ENCODE data around the gene PLD3.

Gene PLD3

DNA sequence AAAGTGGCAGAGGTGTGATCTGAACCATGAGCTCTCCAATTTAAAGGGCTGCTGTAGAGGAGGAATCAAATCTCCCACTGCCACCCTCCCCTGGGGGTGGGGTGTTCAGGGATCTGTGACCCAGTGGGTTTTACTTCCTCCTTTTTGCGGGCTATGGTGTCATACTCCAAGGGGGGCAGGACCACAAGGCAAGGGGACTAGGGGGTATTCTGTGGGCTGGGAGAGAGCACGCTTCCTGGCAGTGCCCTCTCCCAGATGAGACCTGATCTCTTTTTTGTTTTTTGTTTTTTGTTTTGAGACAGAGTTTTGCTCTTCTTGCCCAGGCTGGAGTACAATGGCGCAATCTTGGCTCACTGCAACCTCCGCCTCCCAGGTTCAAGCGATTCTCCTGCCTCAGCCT, 10.3 kb downstream of the PLD3 start:
- TF ChIP-seq EP300 (IDR thresholded peaks at IDR 0.05; ENCODE audit: borderline replicate concordance) (no peak), YY1 (IDR thresholded peaks at IDR 0.05; ENCODE audit: low read depth) (no peak), FOXM1 (IDR thresholded peaks at IDR 0.05; ENCODE audit: borderline replicate concordance, low read depth) (no peak), RAD21 (IDR thresholded peaks at IDR 0.05; ENCODE audit: low read depth) (no peak), ZBTB7A (IDR thresholded peaks at IDR 0.05; ENCODE audit: low read depth) (no peak), NFIC (IDR thresholded peaks at IDR 0.05) (no peak), TAF1 (IDR thresholded peaks at IDR 0.05; ENCODE audit: low read depth) (no peak), EGR1 (IDR thresholded peaks at IDR 0.05) (no peak), CREB1 (IDR thresholded peaks at IDR 0.05; ENCODE audit: low read depth) (no peak), TCF12 (IDR thresholded peaks at IDR 0.05; ENCODE audit: low read depth) (no peak), TEAD4 (IDR thresholded peaks at IDR 0.05) (no peak), CEBPB (IDR thresholded peaks at IDR 0.05) (no peak)
- TF ChIP-seq, protein P1, sequence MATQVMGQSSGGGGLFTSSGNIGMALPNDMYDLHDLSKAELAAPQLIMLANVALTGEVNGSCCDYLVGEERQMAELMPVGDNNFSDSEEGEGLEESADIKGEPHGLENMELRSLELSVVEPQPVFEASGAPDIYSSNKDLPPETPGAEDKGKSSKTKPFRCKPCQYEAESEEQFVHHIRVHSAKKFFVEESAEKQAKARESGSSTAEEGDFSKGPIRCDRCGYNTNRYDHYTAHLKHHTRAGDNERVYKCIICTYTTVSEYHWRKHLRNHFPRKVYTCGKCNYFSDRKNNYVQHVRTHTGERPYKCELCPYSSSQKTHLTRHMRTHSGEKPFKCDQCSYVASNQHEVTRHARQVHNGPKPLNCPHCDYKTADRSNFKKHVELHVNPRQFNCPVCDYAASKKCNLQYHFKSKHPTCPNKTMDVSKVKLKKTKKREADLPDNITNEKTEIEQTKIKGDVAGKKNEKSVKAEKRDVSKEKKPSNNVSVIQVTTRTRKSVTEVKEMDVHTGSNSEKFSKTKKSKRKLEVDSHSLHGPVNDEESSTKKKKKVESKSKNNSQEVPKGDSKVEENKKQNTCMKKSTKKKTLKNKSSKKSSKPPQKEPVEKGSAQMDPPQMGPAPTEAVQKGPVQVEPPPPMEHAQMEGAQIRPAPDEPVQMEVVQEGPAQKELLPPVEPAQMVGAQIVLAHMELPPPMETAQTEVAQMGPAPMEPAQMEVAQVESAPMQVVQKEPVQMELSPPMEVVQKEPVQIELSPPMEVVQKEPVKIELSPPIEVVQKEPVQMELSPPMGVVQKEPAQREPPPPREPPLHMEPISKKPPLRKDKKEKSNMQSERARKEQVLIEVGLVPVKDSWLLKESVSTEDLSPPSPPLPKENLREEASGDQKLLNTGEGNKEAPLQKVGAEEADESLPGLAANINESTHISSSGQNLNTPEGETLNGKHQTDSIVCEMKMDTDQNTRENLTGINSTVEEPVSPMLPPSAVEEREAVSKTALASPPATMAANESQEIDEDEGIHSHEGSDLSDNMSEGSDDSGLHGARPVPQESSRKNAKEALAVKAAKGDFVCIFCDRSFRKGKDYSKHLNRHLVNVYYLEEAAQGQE (IDR thresholded peaks at IDR 0.05; ENCODE audit: low read depth) = no peak
- TF ChIP-seq, protein P2, sequence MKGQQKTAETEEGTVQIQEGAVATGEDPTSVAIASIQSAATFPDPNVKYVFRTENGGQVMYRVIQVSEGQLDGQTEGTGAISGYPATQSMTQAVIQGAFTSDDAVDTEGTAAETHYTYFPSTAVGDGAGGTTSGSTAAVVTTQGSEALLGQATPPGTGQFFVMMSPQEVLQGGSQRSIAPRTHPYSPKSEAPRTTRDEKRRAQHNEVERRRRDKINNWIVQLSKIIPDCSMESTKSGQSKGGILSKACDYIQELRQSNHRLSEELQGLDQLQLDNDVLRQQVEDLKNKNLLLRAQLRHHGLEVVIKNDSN (IDR thresholded peaks at IDR 0.05) = no peak
- TF ChIP-seq, protein P3, sequence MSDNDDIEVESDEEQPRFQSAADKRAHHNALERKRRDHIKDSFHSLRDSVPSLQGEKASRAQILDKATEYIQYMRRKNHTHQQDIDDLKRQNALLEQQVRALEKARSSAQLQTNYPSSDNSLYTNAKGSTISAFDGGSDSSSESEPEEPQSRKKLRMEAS (IDR thresholded peaks at IDR 0.05) = no peak

DNA sequence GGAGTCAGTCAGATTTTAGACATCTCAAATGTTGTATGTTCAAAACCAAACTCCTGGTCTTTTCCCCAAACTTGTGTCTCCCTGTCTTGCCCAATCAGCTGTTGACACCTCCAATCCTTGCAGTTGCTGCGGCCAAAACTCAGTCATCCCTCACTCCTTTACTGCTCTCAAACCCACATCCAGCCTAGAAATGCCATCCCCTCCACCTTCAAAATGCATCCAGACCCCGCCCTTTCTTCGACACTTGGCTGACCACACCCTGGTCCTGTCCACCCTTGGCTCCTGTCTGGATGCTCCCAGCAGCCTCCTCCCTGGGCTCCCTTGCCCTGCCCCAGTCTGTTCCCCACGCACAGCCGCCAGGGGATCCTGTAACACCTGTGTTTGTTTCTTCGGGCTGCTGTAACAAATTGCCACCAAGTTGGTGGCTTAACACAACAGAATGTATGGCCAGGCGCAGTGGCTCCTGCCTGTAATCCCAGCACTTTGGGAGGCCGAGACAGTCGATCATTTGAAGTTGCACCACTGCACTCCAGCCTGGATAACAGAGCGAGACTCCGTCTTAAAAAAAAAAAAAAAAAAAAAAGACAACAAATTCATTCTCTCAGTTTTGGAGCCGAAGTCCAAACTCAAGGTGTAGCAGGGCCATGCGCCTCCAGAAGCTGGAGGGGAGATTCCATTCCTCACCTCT, 11.7 kb downstream of the PLD3 start:
- no peak for TF ChIP-seq NFIC (IDR thresholded peaks at IDR 0.05)

DNA sequence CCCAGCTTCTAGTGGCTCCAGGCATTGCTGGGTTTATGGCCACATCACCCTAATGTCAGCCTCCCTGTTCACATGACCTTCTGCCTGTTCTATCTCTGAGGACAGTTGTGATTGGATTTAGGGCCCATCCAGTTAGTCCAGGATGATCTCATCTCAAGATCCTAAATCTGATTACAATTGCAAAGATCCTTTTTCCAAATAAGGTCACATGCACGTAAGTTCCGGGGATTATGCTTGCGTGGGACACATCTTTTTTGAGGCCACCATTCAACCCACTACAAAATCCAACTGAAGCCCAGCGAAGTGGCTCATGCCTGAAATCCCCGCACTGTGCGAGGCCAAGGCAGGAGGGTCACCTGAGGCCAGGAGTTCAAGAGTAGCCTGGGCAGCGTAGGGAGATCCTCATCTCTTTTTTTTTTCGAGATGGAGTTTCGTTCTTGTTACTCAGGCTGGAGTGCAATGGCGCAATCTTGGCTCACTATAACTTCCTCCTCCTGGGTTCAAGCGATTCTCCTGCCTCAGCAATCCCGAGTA, 12.3 kb downstream of the PLD3 start:
- TF ChIP-seq TEAD4 (IDR thresholded peaks at IDR 0.05) (no peak), FOXM1 (IDR thresholded peaks at IDR 0.05; ENCODE audit: borderline replicate concordance, low read depth) (no peak), YY1 (IDR thresholded peaks at IDR 0.05; ENCODE audit: low read depth) (no peak), NFIC (IDR thresholded peaks at IDR 0.05) (no peak), RAD21 (IDR thresholded peaks at IDR 0.05; ENCODE audit: low read depth) (no peak), CEBPB (IDR thresholded peaks at IDR 0.05) (no peak), CREB1 (IDR thresholded peaks at IDR 0.05; ENCODE audit: low read depth) (no peak), ZBTB7A (IDR thresholded peaks at IDR 0.05; ENCODE audit: low read depth) (no peak), TCF12 (IDR thresholded peaks at IDR 0.05; ENCODE audit: low read depth) (no peak)
- TF ChIP-seq, protein P2 (IDR thresholded peaks at IDR 0.05) = no peak
- TF ChIP-seq, protein P3 (IDR thresholded peaks at IDR 0.05) = no peak
- TF ChIP-seq, protein P1 (IDR thresholded peaks at IDR 0.05; ENCODE audit: low read depth) = no peak

DNA sequence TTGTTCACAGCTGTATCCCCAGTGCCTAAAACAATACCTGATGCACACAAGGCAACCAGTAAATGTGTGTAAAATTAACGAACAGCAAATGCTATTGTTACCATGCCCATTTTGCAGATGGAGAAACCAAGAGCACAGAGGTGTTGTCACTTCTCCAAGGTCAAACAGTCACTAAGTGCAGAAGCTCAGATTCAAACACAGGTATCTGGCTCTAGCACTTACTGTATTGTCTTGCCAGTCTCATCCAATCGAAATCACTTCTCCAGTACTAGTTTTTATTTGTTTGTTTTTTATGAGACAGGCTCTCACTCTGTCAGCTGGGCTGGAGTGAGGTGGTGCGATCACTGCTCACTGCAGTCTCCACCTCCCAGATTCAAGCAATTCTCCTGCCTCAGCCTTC, 13.7 kb downstream of the PLD3 start:
- TF ChIP-seq, protein P3 (IDR thresholded peaks at IDR 0.05) = no peak
- TF ChIP-seq TEAD4 (IDR thresholded peaks at IDR 0.05) = no peak
- TF ChIP-seq, protein P1 (IDR thresholded peaks at IDR 0.05; ENCODE audit: low read depth) = no peak
- TF ChIP-seq RAD21 (IDR thresholded peaks at IDR 0.05; ENCODE audit: low read depth) = no peak
- TF ChIP-seq ZBTB7A (IDR thresholded peaks at IDR 0.05; ENCODE audit: low read depth) = no peak
- TF ChIP-seq YY1 (IDR thresholded peaks at IDR 0.05; ENCODE audit: low read depth) = no peak
- no peak for TF ChIP-seq TCF12 (IDR thresholded peaks at IDR 0.05; ENCODE audit: low read depth)
- no peak for TF ChIP-seq CREB1 (IDR thresholded peaks at IDR 0.05; ENCODE audit: low read depth)
- no peak for TF ChIP-seq EGR1 (IDR thresholded peaks at IDR 0.05)
- TF ChIP-seq TAF1 (IDR thresholded peaks at IDR 0.05; ENCODE audit: low read depth) = no peak
- no peak for TF ChIP-seq FOXM1 (IDR thresholded peaks at IDR 0.05; ENCODE audit: borderline replicate concordance, low read depth)
- TF ChIP-seq, protein P2 (IDR thresholded peaks at IDR 0.05) = no peak
- TF ChIP-seq EP300 (IDR thresholded peaks at IDR 0.05; ENCODE audit: borderline replicate concordance) = no peak

Data from Ishikawa (cell line).